COLO668 (cell line): Measurements from ENCODE around the gene PRR29.

Experiments
- DNase-seq: peaks from one replicate; lab custom pipeline; 2025; ENCODE audit not compliant: unreplicated experiment; lab: John Stamatoyannopoulos, UW

Gene PRR29

GRCh38 chr17:63998050-63998720, at the start of gene PRR29:
PRR29 (plus strand) TSS chr17:63998351; CDS start chr17:63998365, 14 bp downstream.
- peak; percentile 47 for DNase-seq

GRCh38 chr17:63948521-63948920, 49.6 kb upstream of the PRR29 start:
- DNase-seq, result no peak

- no peak for DNase-seq
Measured at GRCh38 chr17:63949576-63950250, 48.4 kb upstream of the PRR29 start.

- peak; percentile 37 for DNase-seq
Measured at GRCh38 chr17:63950940-63951907, 46.9 kb upstream of the PRR29 start.

GRCh38 chr17:63954402-63955063, 43.6 kb upstream of the PRR29 start:
- DNase-seq, result peak; percentile 2

GRCh38 chr17:63955232-63955631, 42.9 kb upstream of the PRR29 start:
- DNase-seq, result no peak

- no peak for DNase-seq
Measured at GRCh38 chr17:63955791-63956190, 42.4 kb upstream of the PRR29 start.

- no peak for DNase-seq
Measured at GRCh38 chr17:63956296-63956920, 41.7 kb upstream of the PRR29 start.

- no peak for DNase-seq
Measured at GRCh38 chr17:63960006-63960405, 38.1 kb upstream of the PRR29 start.

GRCh38 chr17:63960430-63960829, 37.7 kb upstream of the PRR29 start:
- DNase-seq, result no peak

- peak; percentile 4 for DNase-seq
Measured at GRCh38 chr17:63961355-63962212, 36.6 kb upstream of the PRR29 start.

- DNase-seq, result no peak
Measured at GRCh38 chr17:63962298-63962744, 35.8 kb upstream of the PRR29 start.

GRCh38 chr17:63963123-63963522, 35.0 kb upstream of the PRR29 start:
- DNase-seq, result no peak

- DNase-seq, result no peak
Measured at GRCh38 chr17:63966646-63967264, 31.4 kb upstream of the PRR29 start.

- no peak for DNase-seq
Measured at GRCh38 chr17:63967953-63968352, 30.2 kb upstream of the PRR29 start.

GRCh38 chr17:63969278-63969677, 28.9 kb upstream of the PRR29 start:
- no peak for DNase-seq

GRCh38 chr17:63972796-63973195, 25.4 kb upstream of the PRR29 start, which contains the start of gene SCN4A:
SCN4A (minus strand) TSS chr17:63972918; CDS start chr17:63972841, 77 bp downstream.
- no peak for DNase-seq

- DNase-seq, result no peak
Measured at GRCh38 chr17:63973247-63973646, 24.9 kb upstream of the PRR29 start.
